GM18520 (cell line): Measurements from ENCODE around the gene TDRD3.
A peak's percentile ranks its signal among the peaks of the same experiment; 100 is the strongest.

Experiments used
- ATAC-seq: cut with Tn5 transposase; IDR thresholded peaks from one replicate; pipeline ENCODE4 v1.9.1; 2021; ENCODE audit not compliant: unreplicated experiment

Gene TDRD3

GRCh38 chr13:60572003-60572798, 175.2 kb downstream of the TDRD3 start:
- ATAC-seq: no peak

- no peak for ATAC-seq
Measured at GRCh38 chr13:60572855-60573254, 175.8 kb downstream of the TDRD3 start.

GRCh38 chr13:60574735-60575134, 177.7 kb downstream of the TDRD3 start:
- no peak for ATAC-seq

GRCh38 chr13:60575142-60575541, 178.1 kb downstream of the TDRD3 start:
- no peak for ATAC-seq

- no peak for ATAC-seq
Measured at GRCh38 chr13:60577761-60578160, 180.7 kb downstream of the TDRD3 start.

GRCh38 chr13:60583196-60583888, 186.3 kb downstream of the TDRD3 start:
- no peak for ATAC-seq

- ATAC-seq: no peak
Measured at GRCh38 chr13:60583911-60584753, 187.1 kb downstream of the TDRD3 start.

- ATAC-seq: no peak
Measured at GRCh38 chr13:60584976-60585375, 188.0 kb downstream of the TDRD3 start.

GRCh38 chr13:60590800-60591747, 194.1 kb downstream of the TDRD3 start:
- ATAC-seq: peak; percentile 43

- ATAC-seq: no peak
Measured at GRCh38 chr13:60603049-60603448, 206.0 kb downstream of the TDRD3 start.

- ATAC-seq: no peak
Measured at GRCh38 chr13:60604058-60604457, 207.0 kb downstream of the TDRD3 start.

GRCh38 chr13:60608954-60609353, 211.9 kb downstream of the TDRD3 start:
- no peak for ATAC-seq

- ATAC-seq: no peak
Measured at GRCh38 chr13:60611523-60611922, 214.5 kb downstream of the TDRD3 start.

GRCh38 chr13:60612593-60612992, 215.6 kb downstream of the TDRD3 start:
- ATAC-seq: no peak

GRCh38 chr13:60613080-60613479, 216.1 kb downstream of the TDRD3 start:
- ATAC-seq: no peak

- no peak for ATAC-seq
Measured at GRCh38 chr13:60617991-60618733, 221.1 kb downstream of the TDRD3 start.

GRCh38 chr13:60619461-60619860, 222.4 kb downstream of the TDRD3 start:
- no peak for ATAC-seq

- no peak for ATAC-seq
Measured at GRCh38 chr13:60620611-60621395, 223.8 kb downstream of the TDRD3 start.

GRCh38 chr13:60623151-60623550, 226.1 kb downstream of the TDRD3 start:
- no peak for ATAC-seq
